Thoracic aorta (tissue), 2 donors: Measurements from ENCODE around the gene ABCA5. TPM values are rescaled to one million over a fixed set of nuclear protein-coding genes. Genes with fewer than 3 reads are reported as not detected.
A peak's percentile ranks its signal among the peaks of the same experiment; 100 is the strongest.

Experiments used
- ATAC-seq: fragments of 150-250 bp; one replicate; pipeline ENCODE4 v1.8.0; 2017; ENCODE audit warnings: low read depth; ENCODE audit not compliant: insufficient number of reproducible peaks, low FRiP score
- DNase-seq: peaks from one replicate; pipeline ENCODE4 v3.0.0-alpha.2; 2020; ENCODE audit warnings: low spot score
- H3K27ac ChIP-seq, 2 donors: fragments of 200-600 bp; sonication (generic); 1 replicate in 1 of 2; 2 replicates in 1 of 2; pipeline ENCODE4 v1.5.1; 2016; ENCODE audit warnings: mild to moderate bottlenecking in 2 of 2, moderate library complexity in 2 of 2
- H3K27me3 ChIP-seq: fragments of 200-600 bp; sonication (generic); replicated peaks from 2 replicates; pipeline ENCODE4 v1.6.0; 2016; ENCODE audit warnings: mild to moderate bottlenecking; ENCODE audit not compliant: insufficient read depth
- H3K36me3 ChIP-seq: fragments of 200-600 bp; sonication (generic); one replicate; pipeline ENCODE4 v1.5.1; 2016
- H3K4me1 ChIP-seq, 2 donors: fragments of 200-600 bp; sonication (generic); 1 replicate in 1 of 2; 2 replicates in 1 of 2; pipeline versions ENCODE4 v1.5.1 to v1.6.0; 2016; ENCODE audit warnings: low read depth in 2 of 2, mild to moderate bottlenecking in 1 of 2; ENCODE audit not compliant: control insufficient read depth in 1 of 2
- H3K4me3 ChIP-seq: fragments of 200-600 bp; sonication (generic); 2 replicates; pipeline ENCODE4 v1.5.1; 2016; ENCODE audit warnings: mild to moderate bottlenecking
- H3K9me3 ChIP-seq: fragments of 200-600 bp; sonication (generic); 2 replicates; pipeline ENCODE4 v1.5.1; 2016
- total RNA-seq, 2 donors: library from RNA; depleted of rRNA; stranded (reverse); fragments of >200 nt; gene quantifications; one replicate each; pipeline versions ENCODE4 v1.1.0 to v1.2.3, GENCODE V29; 2016
- TF ChIP-seq, protein P1 (sequence below): fragments of 200-600 bp; sonication (generic); IDR thresholded peaks from one replicate; pipeline ENCODE4 v1.5.1; 2019; ENCODE audit warnings: antibody characterized with exemption

ABCA5 gene
- 10 to 100 TPM in 1 of 2 donors, 1 to 10 TPM in 1; 9.1 to 46.2 TPM for total RNA-seq

DNA sequence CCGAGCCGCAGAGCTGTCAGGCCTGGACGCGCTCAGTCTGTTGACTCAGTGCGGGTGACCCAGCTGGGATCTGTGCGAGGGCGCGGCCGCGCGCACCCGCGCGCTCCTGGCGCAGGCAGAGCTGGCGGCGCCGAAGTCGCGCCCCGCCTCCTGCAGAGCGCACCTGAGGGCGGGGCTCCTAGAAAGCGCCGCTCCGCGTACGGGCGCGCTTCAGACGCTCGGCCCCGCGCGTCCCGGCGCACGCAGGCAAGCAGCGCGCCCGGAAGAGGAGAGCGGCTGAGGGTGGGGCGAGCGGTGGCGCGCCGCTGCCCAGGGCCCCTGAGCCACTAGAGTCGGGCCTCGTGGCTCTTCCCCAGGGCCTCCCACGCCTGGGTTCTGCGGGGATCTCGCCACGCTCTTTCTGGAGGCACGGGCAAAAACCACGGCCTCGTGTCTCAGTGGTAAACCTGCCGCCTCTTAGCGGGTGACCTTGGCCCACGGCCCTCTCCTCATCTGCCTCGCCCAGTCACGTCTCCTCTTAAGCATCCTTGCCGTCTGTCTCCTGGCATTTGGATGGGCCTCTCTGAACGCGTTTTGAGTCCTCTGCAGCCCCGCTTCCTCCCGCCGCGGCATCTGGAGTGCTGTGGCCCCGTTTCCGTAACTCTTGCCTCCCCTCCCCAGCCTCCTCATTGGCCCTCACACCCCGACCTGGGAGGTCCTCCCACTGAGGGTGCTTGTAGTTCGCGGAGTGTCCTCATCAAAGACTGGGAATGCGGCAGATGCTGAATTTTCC, at the start of gene ABCA5:
ABCA5 (minus strand) TSS at position 74 of the 772 bp plus-strand sequence. CDS start 12,718 bp downstream, outside the sequence.
- peak within 1 kb of the TSS; percentile 57 for H3K27ac ChIP-seq
- peak within 1 kb of the TSS; percentile 94 for H3K4me3 ChIP-seq
- H3K4me1 ChIP-seq = peaks cover 0 to 10% of the 10 kb centered on the region in 2 donors
- H3K9me3 ChIP-seq = no peaks in the 10 kb centered on the region
- H3K36me3 ChIP-seq = no peaks in the 10 kb centered on the region
- ATAC-seq (peak; percentile 70), DNase-seq (peak; percentile 21)
- H3K27me3 ChIP-seq = no peaks in the 10 kb centered on the region
- TF ChIP-seq, protein P1, sequence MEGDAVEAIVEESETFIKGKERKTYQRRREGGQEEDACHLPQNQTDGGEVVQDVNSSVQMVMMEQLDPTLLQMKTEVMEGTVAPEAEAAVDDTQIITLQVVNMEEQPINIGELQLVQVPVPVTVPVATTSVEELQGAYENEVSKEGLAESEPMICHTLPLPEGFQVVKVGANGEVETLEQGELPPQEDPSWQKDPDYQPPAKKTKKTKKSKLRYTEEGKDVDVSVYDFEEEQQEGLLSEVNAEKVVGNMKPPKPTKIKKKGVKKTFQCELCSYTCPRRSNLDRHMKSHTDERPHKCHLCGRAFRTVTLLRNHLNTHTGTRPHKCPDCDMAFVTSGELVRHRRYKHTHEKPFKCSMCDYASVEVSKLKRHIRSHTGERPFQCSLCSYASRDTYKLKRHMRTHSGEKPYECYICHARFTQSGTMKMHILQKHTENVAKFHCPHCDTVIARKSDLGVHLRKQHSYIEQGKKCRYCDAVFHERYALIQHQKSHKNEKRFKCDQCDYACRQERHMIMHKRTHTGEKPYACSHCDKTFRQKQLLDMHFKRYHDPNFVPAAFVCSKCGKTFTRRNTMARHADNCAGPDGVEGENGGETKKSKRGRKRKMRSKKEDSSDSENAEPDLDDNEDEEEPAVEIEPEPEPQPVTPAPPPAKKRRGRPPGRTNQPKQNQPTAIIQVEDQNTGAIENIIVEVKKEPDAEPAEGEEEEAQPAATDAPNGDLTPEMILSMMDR = no peak

DNA sequence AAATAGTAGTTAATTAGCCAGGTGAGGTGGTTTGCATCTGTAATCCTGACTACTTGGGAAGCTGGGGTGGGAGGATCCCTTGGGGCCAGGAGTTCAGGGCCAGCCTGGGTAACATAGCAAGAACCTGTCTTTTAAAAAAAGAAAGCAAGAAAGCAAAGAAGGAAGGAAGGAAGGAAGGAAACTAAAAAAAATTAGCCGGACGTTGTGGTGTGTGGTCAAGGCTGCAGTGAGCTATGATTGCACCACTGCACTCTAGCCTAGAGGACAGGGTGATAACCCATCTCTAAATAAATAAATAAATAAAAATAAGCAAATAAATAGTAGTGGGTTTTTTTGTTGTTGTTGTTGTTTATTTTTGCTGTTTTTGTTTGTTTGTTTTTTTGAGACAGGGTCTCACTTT, 48.3 kb upstream of the ABCA5 start:
- Histone ChIP-seq H3K27me3 (no peaks in the 10 kb centered on the region), H3K4me3 (no peak overlapping the region), H3K36me3 (no peaks in the 10 kb centered on the region), H3K9me3 (no peaks in the 10 kb centered on the region), H3K27ac (no peak overlapping the region), H3K4me1 (no peaks in the 10 kb centered on the region)
- no peak for DNase-seq
- no peak for ATAC-seq
- TF ChIP-seq, protein P1 = no peak

GRCh38 chr17:69373069-69373468, 46.1 kb upstream of the ABCA5 start:
- no peak overlapping the region for H3K27ac ChIP-seq
- H3K9me3 ChIP-seq = no peaks in the 10 kb centered on the region
- no peaks in the 10 kb centered on the region for H3K36me3 ChIP-seq
- H3K4me3 ChIP-seq = no peak overlapping the region
- TF ChIP-seq, protein P1 = no peak
- DNase-seq (no peak), ATAC-seq (no peak)
- H3K27me3 ChIP-seq = no peaks in the 10 kb centered on the region
- no peaks in the 10 kb centered on the region for H3K4me1 ChIP-seq

GRCh38 chr17:69367298-69367697, 40.4 kb upstream of the ABCA5 start:
- Histone ChIP-seq H3K27me3 (no peaks in the 10 kb centered on the region), H3K4me1 (no peaks in the 10 kb centered on the region), H3K27ac (no peak overlapping the region), H3K9me3 (no peaks in the 10 kb centered on the region), H3K4me3 (no peak overlapping the region), H3K36me3 (no peaks in the 10 kb centered on the region)
- ATAC-seq (no peak), DNase-seq (no peak)
- TF ChIP-seq, protein P1 = no peak

DNA sequence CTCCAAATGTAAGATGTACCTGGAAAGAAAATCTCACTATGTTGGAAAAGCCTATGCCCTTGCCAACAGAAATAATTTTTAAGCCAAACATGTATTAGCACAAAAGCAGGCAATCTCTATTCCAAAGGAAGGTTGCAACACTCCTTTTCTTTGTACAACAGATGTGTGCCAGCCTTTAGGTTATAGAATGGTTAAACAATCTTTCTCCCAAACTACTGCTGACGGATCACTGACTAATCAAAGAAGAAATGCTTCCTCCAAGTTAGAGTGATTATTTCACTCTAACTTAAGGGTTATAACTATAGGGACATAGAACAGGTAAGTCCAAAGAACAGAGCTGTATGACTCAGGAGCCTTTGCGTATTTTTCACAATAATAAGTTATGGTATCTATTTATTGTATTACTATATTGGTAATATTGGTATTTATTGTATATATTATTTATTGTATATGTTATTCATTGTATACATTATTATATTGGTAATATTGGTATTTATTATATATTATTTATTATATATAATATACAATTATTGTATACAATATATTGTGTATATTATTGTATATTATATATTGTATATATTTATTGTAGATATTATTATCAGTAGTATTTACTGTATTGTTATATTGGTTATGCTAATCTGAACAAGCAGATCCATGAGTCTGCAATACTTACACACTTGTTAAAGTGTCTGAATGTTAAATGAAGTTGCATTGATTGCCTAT, 36.7 kb upstream of the ABCA5 start:
- no peak overlapping the region for H3K27ac ChIP-seq
- H3K9me3 ChIP-seq = no peaks in the 10 kb centered on the region
- H3K27me3 ChIP-seq = no peaks in the 10 kb centered on the region
- DNase-seq = no peak
- H3K4me1 ChIP-seq = no peaks in the 10 kb centered on the region
- H3K4me3 ChIP-seq = no peak overlapping the region
- no peak for ATAC-seq
- TF ChIP-seq, protein P1 = no peak
- no peaks in the 10 kb centered on the region for H3K36me3 ChIP-seq
